Measurements from ENCODE around the gene NXNL1. TPM values are rescaled to one million over a fixed set of nuclear protein-coding genes. Genes with fewer than 3 reads are reported as not detected.

Gene NXNL1
- total RNA-seq, 1 experiment from 2014 or later: not detected

DNA sequence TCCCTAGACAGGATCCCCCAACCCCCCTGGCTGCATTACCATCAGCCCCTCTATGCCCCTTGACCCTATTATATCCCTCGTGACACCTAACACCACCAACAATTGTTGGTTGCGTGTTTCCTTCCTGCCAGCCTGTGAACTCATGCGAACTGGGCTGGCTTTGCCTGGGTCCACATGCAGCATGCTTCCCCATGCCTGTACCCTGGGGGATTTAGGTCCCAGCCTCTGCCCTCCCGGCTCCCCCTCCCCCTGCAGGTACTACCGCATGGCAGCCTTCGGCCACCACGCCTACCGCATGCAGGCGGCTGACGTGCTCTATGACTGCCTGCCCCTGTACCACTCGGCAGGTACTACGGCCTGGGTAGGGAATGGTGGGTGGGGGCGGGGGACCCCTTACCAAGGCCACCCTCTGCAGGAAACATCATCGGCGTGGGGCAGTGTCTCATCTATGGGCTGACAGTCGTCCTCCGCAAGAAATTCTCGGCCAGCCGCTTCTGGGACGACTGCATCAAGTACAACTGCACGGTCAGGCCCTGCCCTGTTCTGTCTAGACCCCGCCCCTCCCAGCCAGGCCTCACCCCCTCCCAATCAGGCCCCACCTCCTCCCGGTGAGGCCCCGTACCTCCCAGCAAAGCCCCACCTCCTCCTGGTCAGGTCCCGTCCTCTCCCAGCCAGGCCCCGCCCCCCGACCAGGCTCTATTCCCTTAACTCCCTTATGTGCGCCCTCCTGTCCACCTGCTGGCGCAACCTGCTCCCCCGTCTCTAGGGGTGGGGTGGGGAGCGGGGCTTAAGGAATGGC, 28.1 kb upstream of the NXNL1 start:
- peaks cover 11% of the 10 kb centered on the region for H3K4me1 Mint-ChIP-seq (ENCODE audit: insufficient read depth, unreplicated experiment)
- DNase-seq (ENCODE audit: unreplicated experiment): peak; percentile 67
- CTCF ChIA-PET: interaction anchor here (0.6 kb wide), 1 partner anchor 479 kb away, joined by 3 read pairs; no protein-coding TSS in a partner anchor
- POLR2A ChIA-PET: no interaction called here
- H3K36me3 Mint-ChIP-seq (ENCODE audit: insufficient read depth, unreplicated experiment): peaks cover 6% of the 10 kb centered on the region
- no TSS peak for BruUV-seq (replicated peaks)
- H3K27ac Mint-ChIP-seq (ENCODE audit: low read depth, unreplicated experiment): no peak overlapping the region
- H3K27me3 Mint-ChIP-seq (ENCODE audit: insufficient read depth, unreplicated experiment): no peaks in the 10 kb centered on the region
- no peak overlapping the region for H3K4me3 Mint-ChIP-seq (ENCODE audit: unreplicated experiment)
- TF ChIP-seq CTCF (IDR thresholded peaks at IDR 0.05; ENCODE audit: unreplicated experiment): no peak
- H3K9me3 Mint-ChIP-seq (ENCODE audit: unreplicated experiment): no peaks in the 10 kb centered on the region
- intact Hi-C loops (cut with micrococcal nuclease): no loop called here

GRCh38 chr19:17487284-17488121, 26.8 kb upstream of the NXNL1 start:
- POLR2A ChIA-PET: no interaction called here
- Mint-ChIP-seq H3K27ac (ENCODE audit: low read depth, unreplicated experiment) (no peak overlapping the region), H3K4me3 (ENCODE audit: unreplicated experiment) (no peak overlapping the region), H3K4me1 (ENCODE audit: insufficient read depth, unreplicated experiment) (peaks cover 21% of the 10 kb centered on the region), H3K36me3 (ENCODE audit: insufficient read depth, unreplicated experiment) (peaks cover 16% of the 10 kb centered on the region), H3K9me3 (ENCODE audit: unreplicated experiment) (no peaks in the 10 kb centered on the region), H3K27me3 (ENCODE audit: insufficient read depth, unreplicated experiment) (no peaks in the 10 kb centered on the region)
- CTCF ChIA-PET: no interaction called here
- intact Hi-C loops (cut with micrococcal nuclease): no loop called here
- no TSS peak for BruUV-seq (replicated peaks)
- TF ChIP-seq CTCF (IDR thresholded peaks at IDR 0.05; ENCODE audit: unreplicated experiment): no peak
- no peak for DNase-seq (ENCODE audit: unreplicated experiment)

- no TSS peak for BruUV-seq (replicated peaks)
- ChIA-PET CTCF (interaction anchor here (0.6 kb wide), 1 partner anchor 14 kb away, joined by 3 read pairs; no protein-coding TSS in a partner anchor), POLR2A (interaction anchor here (0.7 kb wide), 1 partner anchor 957 kb away, joined by 4 read pairs; no protein-coding TSS in a partner anchor)
- Mint-ChIP-seq H3K4me3 (ENCODE audit: unreplicated experiment) (no peak overlapping the region), H3K27me3 (ENCODE audit: insufficient read depth, unreplicated experiment) (no peaks in the 10 kb centered on the region), H3K4me1 (ENCODE audit: insufficient read depth, unreplicated experiment) (peaks cover 21% of the 10 kb centered on the region), H3K36me3 (ENCODE audit: insufficient read depth, unreplicated experiment) (peaks cover 17% of the 10 kb centered on the region), H3K9me3 (ENCODE audit: unreplicated experiment) (no peaks in the 10 kb centered on the region), H3K27ac (ENCODE audit: low read depth, unreplicated experiment) (no peak overlapping the region)
- no peak for DNase-seq (ENCODE audit: unreplicated experiment)
- intact Hi-C loops (cut with micrococcal nuclease): no loop called here
- no peak for TF ChIP-seq CTCF (IDR thresholded peaks at IDR 0.05; ENCODE audit: unreplicated experiment)
Measured at GRCh38 chr19:17486545-17487240, 26.0 kb upstream of the NXNL1 start.
